Measurements from ENCODE around the gene MICAL3. TPM values are rescaled to one million over a fixed set of nuclear protein-coding genes. Genes with fewer than 3 reads are reported as not detected.

Gene MICAL3
- total and polyA plus RNA-seq, 7 donors, result 9.6 to 94.2 (median 35.0) TPM

- H3K9me3 ChIP-seq, result no peaks in the 10 kb centered on the region
- H3K27ac ChIP-seq, result peak overlapping the region in 2 of 4 donors; percentile 40 to 64
- TF ChIP-seq POLR2A (IDR thresholded peaks at IDR 0.05), result no peak
- peaks cover 0 to 15% (median 7%) of the 10 kb centered on the region in 4 donors for H3K4me1 ChIP-seq
- 93 to 94% methylated on average over 8 of the region's 8 CpGs for WGBS, 2 donors
- H3K27me3 ChIP-seq, result no peaks in the 10 kb centered on the region
- intact Hi-C loops (cut with DNase I), result loop anchor here (5.0 kb wide), 1 partner anchor 124 kb away; the partner anchor contains the start of gene MICAL3
- H3K36me3 ChIP-seq, result peaks cover 2 to 67% (median 18%) of the 10 kb centered on the region in 4 donors
- H3K4me3 ChIP-seq, result no peak overlapping the region
- DNase-seq, result no peak
Measured at GRCh38 chr22:17898375-17898774, 126.0 kb downstream of the MICAL3 start.

GRCh38 chr22:17897858-17898257, 126.5 kb downstream of the MICAL3 start:
- Histone ChIP-seq H3K27me3 (no peaks in the 10 kb centered on the region), H3K27ac (peak overlapping the region in 2 of 4 donors; percentile 40 to 64), H3K4me3 (no peak overlapping the region), H3K9me3 (no peaks in the 10 kb centered on the region), H3K36me3 (peaks cover 6 to 69% (median 20%) of the 10 kb centered on the region in 4 donors), H3K4me1 (peaks cover 0 to 10% (median 2%) of the 10 kb centered on the region in 4 donors)
- no peak for DNase-seq
- intact Hi-C loops (cut with DNase I), result loop anchor here (5.0 kb wide), 1 partner anchor 124 kb away; the partner anchor contains the start of gene MICAL3
- 56 to 77% methylated on average over 4 of the region's 4 CpGs for WGBS, 2 donors
- TF ChIP-seq POLR2A (IDR thresholded peaks at IDR 0.05) (no peak), EP300 (IDR thresholded peaks at IDR 0.05) (no peak), POLR2AphosphoS5 (IDR thresholded peaks at IDR 0.05) (no peak), CTCF (IDR thresholded peaks at IDR 0.05) (no peak)

GRCh38 chr22:17897426-17897825, 126.9 kb downstream of the MICAL3 start:
- TF ChIP-seq POLR2A (IDR thresholded peaks at IDR 0.05) (no peak), EP300 (IDR thresholded peaks at IDR 0.05) (no peak), POLR2AphosphoS5 (IDR thresholded peaks at IDR 0.05) (no peak), CTCF (IDR thresholded peaks at IDR 0.05) (no peak)
- no peak overlapping the region for H3K4me3 ChIP-seq
- H3K36me3 ChIP-seq, result peaks cover 6 to 67% (median 20%) of the 10 kb centered on the region in 4 donors
- H3K27ac ChIP-seq, result peak overlapping the region in 2 of 4 donors; percentile 40 to 64
- DNase-seq, result no peak
- 82 to 91% methylated on average over 2 of the region's 2 CpGs for whole genome bisulfite sequencing, 2 donors
- H3K9me3 ChIP-seq, result no peaks in the 10 kb centered on the region
- intact Hi-C loops (cut with DNase I), result loop anchor here (5.0 kb wide), 1 partner anchor 125 kb away; the partner anchor contains the start of gene MICAL3
- no peaks in the 10 kb centered on the region for H3K27me3 ChIP-seq
- H3K4me1 ChIP-seq, result peaks cover 0 to 8% (median 1%) of the 10 kb centered on the region in 4 donors

GRCh38 chr22:17896586-17896985, 127.8 kb downstream of the MICAL3 start:
- no peaks in the 10 kb centered on the region for H3K9me3 ChIP-seq
- peaks cover 0 to 13% (median 9%) of the 10 kb centered on the region in 4 donors for H3K4me1 ChIP-seq
- no peaks in the 10 kb centered on the region for H3K27me3 ChIP-seq
- H3K36me3 ChIP-seq, result peaks cover 6 to 58% (median 20%) of the 10 kb centered on the region in 4 donors
- peak; percentile 21 to 66 (median 36) for TF ChIP-seq CTCF (IDR thresholded peaks at IDR 0.05)
- TF ChIP-seq EP300 (IDR thresholded peaks at IDR 0.05), result no peak
- no peak overlapping the region for H3K4me3 ChIP-seq
- WGBS, 2 donors, result 91% methylated on average over 14 of the region's 14 CpGs
- H3K27ac ChIP-seq, result peak overlapping the region in 3 of 4 donors; percentile 40 to 64 (median 44)
- intact Hi-C loops (cut with DNase I), result loop anchor here (5.0 kb wide), 1 partner anchor 126 kb away; the partner anchor contains the start of gene MICAL3
- peak; percentile 81 for DNase-seq

- no peak for DNase-seq
- intact Hi-C loops (cut with DNase I), result no loop called here
- Histone ChIP-seq H3K27ac (no peak overlapping the region), H3K9me3 (no peaks in the 10 kb centered on the region), H3K36me3 (peaks cover 6 to 33% (median 17%) of the 10 kb centered on the region in 4 donors), H3K4me1 (peaks cover 0 to 27% (median 26%) of the 10 kb centered on the region in 4 donors), H3K27me3 (no peaks in the 10 kb centered on the region), H3K4me3 (no peak overlapping the region)
- TF ChIP-seq EP300 (IDR thresholded peaks at IDR 0.05), result no peak
- TF ChIP-seq POLR2AphosphoS5 (IDR thresholded peaks at IDR 0.05), result no peak
- no peak for TF ChIP-seq POLR2A (IDR thresholded peaks at IDR 0.05)
- TF ChIP-seq CTCF (IDR thresholded peaks at IDR 0.05), result no peak
- WGBS, 2 donors, result 18 to 71% methylated on average over 7 of the region's 7 CpGs
Measured at GRCh38 chr22:17893900-17894535, 130.3 kb downstream of the MICAL3 start.
